T-helper 17 cell (primary cell): ENCODE data around the gene SLC27A2. TPM values are rescaled to one million over a fixed set of nuclear protein-coding genes. Genes with fewer than 3 reads are reported as not detected.
"Not testable (repeated sequence)": the region's sequence is repeated elsewhere in the genome, so short reads cannot be mapped to it uniquely, and the experiment has no call there.

Experiments used
- ATAC-seq: fragments of 150-1000 bp; cut with Tn5 transposase; 2 replicates; pipeline ENCODE4 v1.10.0; 2021; ENCODE audit warnings: mild to moderate bottlenecking, moderate library complexity
- DNase-seq, 3 donors: peaks; one replicate each; pipeline versions ENCODE4 v3.0.0 to v3.0.0-alpha.2; 2020 to 2021
- H3K9me3 ChIP-seq: one replicate; pipeline ENCODE4 v1.7.0; 2013; ENCODE audit warnings: low read length, mild to moderate bottlenecking; ENCODE audit not compliant: control insufficient read depth, poor library complexity, severe bottlenecking
- H3K27ac Mint-ChIP-seq: one replicate; pipeline ENCODE4 v1.8.0; 2022; ENCODE audit warnings: mild to moderate bottlenecking, moderate library complexity, mixed read lengths
- H3K27me3 Mint-ChIP-seq: one replicate; pipeline ENCODE4 v1.8.0; 2022; ENCODE audit warnings: mixed read lengths
- H3K36me3 Mint-ChIP-seq: one replicate; pipeline ENCODE4 v1.8.0; 2022; ENCODE audit warnings: low read depth, mixed read lengths
- H3K4me1 Mint-ChIP-seq: one replicate; pipeline ENCODE4 v1.8.0; 2022; ENCODE audit warnings: mild to moderate bottlenecking, mixed read lengths
- H3K4me3 Mint-ChIP-seq: one replicate; pipeline ENCODE4 v1.8.0; 2022; ENCODE audit warnings: mild to moderate bottlenecking, moderate library complexity, mixed read lengths
- total RNA-seq, 4 donors: library from RNA in 2 of 4; stranded (reverse) in 2 of 4; gene quantifications; one replicate each; pipeline ENCODE4 v1.2.3 and lab custom pipeline; 2022 to 2026

The SLC27A2 gene
- total RNA-seq, 2 donors from 2014 or later: 0.30 to 0.42 TPM

- Mint-ChIP-seq H3K27ac (no peak overlapping the region), H3K4me1 (peaks cover 2% of the 10 kb centered on the region), H3K4me3 (no peak overlapping the region), H3K36me3 (no peaks in the 10 kb centered on the region), H3K27me3 (peaks cover 11% of the 10 kb centered on the region)
- no peak for ATAC-seq
- H3K9me3 ChIP-seq: no peaks in the 10 kb centered on the region
- no peak for DNase-seq
Measured at GRCh38 chr15:50146632-50147031, 35.4 kb upstream of the SLC27A2 start.

DNA sequence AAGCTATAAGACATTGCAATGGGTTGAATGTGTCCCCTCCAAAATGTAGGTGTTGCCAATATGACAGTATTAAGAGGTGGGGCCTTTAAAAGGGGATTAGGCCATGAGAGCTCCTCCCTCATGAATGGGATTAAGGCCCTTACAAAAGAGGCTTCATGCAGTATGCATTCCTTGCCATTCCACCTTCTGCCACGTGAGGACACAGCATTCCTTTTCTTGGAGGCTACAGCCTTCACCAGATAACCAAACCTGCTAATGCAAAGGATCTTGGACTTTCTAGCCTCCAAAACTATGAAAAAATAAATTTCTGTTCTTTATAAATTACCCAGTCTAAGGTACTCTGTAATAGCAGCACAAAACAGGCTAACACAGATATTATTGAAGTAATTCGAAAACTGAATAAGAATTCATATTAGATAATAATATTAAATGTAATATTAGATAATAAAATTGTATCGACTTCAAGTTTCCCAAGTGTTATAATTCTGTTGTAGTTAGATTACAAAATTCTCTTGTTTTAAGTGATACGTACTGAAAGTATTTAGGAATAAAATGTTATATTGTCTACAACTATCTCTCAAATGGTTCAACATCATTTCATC, 33.5 kb upstream of the SLC27A2 start:
- H3K36me3 Mint-ChIP-seq: no peaks in the 10 kb centered on the region
- no peaks in the 10 kb centered on the region for H3K9me3 ChIP-seq
- ATAC-seq (no peak), DNase-seq (no peak)
- H3K4me3 Mint-ChIP-seq: no peak overlapping the region
- peaks cover 2% of the 10 kb centered on the region for H3K4me1 Mint-ChIP-seq
- H3K27me3 Mint-ChIP-seq: peaks cover 11% of the 10 kb centered on the region
- no peak overlapping the region for H3K27ac Mint-ChIP-seq

DNA sequence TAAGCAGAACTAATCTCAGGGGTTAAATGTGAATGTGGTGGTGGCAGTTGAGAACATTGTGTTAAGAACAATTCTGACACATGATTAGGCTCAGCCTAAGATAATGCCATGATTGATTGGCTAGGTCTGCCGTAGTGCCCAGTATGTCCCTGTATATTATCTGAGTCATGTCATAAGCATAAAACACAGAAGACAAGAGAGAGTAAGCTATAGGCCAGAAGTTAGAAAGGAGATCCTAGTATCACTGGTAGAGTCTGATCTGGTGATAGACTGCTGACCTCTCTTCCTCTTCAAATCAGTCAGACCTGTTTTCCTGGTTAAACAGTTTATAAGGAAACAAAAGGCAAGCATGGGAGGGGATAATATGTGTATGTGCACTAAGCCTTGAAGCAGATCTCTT, 32.9 kb upstream of the SLC27A2 start:
- peaks cover 11% of the 10 kb centered on the region for H3K27me3 Mint-ChIP-seq
- H3K27ac Mint-ChIP-seq: no peak overlapping the region
- no peaks in the 10 kb centered on the region for H3K9me3 ChIP-seq
- no peak overlapping the region for H3K4me3 Mint-ChIP-seq
- no peak for ATAC-seq
- DNase-seq: no peak
- no peaks in the 10 kb centered on the region for H3K4me1 Mint-ChIP-seq
- no peaks in the 10 kb centered on the region for H3K36me3 Mint-ChIP-seq

- Mint-ChIP-seq H3K36me3 (no peaks in the 10 kb centered on the region), H3K27me3 (peaks cover 11% of the 10 kb centered on the region), H3K4me1 (no peaks in the 10 kb centered on the region), H3K4me3 (no peak overlapping the region), H3K27ac (no peak overlapping the region)
- no peaks in the 10 kb centered on the region for H3K9me3 ChIP-seq
- DNase-seq (no peak), ATAC-seq (no peak)
Measured at GRCh38 chr15:50150349-50150748, 31.6 kb upstream of the SLC27A2 start.

DNA sequence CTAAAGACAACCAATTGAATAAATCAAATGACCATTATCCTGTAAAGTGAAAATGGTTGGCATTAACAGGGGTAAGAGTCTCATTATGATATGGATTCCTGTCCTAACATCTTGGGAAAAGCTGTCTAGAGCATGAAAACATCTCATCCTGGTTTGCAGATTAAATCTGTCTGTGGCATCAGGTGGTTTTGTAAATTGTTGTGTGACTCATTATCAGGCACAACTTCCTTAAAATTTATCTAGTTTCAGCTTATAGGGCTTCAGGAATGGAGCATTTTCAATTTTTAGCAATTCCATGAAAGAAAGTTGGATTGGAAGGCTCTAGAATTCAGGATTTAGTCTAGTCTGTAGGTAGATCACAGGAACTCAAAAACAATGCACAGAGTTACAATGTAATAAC, 31.1 kb upstream of the SLC27A2 start:
- H3K27ac Mint-ChIP-seq: no peak overlapping the region
- H3K9me3 ChIP-seq: no peaks in the 10 kb centered on the region
- no peak overlapping the region for H3K4me3 Mint-ChIP-seq
- H3K36me3 Mint-ChIP-seq: no peaks in the 10 kb centered on the region
- H3K27me3 Mint-ChIP-seq: peaks cover 11% of the 10 kb centered on the region
- H3K4me1 Mint-ChIP-seq: no peaks in the 10 kb centered on the region
- no peak for DNase-seq
- ATAC-seq: no peak

DNA sequence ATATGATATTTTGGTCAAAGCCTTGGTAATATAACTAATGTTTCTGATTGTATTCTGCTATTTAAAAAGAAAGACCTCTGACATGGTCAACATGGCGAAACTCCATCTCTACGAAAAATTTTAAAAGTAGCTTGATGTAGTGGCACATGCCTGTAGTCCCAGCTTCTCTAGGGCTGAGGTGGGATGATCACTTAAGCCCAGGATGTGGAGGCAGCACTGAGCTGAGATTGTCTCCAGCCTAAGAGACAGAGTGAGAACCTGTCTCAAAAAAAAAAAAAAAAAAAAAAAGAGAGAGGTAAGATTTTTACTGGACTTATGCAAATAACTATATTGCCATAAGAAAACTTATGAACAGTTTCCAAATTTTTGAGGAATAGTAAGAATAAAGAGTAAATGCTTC, 30.5 kb upstream of the SLC27A2 start:
- H3K27me3 Mint-ChIP-seq: peaks cover 10% of the 10 kb centered on the region

DNA sequence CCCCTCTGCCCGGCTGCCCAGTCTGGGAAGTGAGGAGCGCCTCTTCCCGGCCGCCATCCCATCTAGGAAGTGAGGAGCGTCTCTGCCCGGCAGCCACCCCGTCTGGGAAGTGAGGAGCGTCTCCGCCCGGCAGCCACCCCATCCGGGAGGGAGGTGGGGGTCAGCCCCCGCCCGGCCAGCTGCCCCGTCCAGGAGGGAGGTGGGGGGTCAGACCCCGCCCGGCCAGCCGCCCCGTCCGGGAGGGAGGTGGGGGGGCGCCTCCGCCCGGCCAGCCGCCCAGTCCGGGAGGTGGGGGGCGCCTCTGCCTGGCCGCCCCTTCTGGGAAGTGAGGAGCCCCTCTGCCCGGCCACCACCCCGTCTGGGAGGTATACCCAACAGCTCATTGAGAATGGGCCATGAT, 23.8 kb upstream of the SLC27A2 start:
- H3K27ac Mint-ChIP-seq, H3K4me1 Mint-ChIP-seq, H3K36me3 Mint-ChIP-seq, H3K27me3 Mint-ChIP-seq, ATAC-seq, DNase-seq, H3K9me3 ChIP-seq, H3K4me3 Mint-ChIP-seq: not testable (repeated sequence)

More for the DNA sequence above, 30.5 kb upstream of the SLC27A2 start:
- H3K4me1 Mint-ChIP-seq: no peaks in the 10 kb centered on the region
- no peak overlapping the region for H3K4me3 Mint-ChIP-seq
- no peak overlapping the region for H3K27ac Mint-ChIP-seq
- no peaks in the 10 kb centered on the region for H3K36me3 Mint-ChIP-seq
- no peaks in the 10 kb centered on the region for H3K9me3 ChIP-seq
- ATAC-seq (no peak), DNase-seq (no peak)

DNA sequence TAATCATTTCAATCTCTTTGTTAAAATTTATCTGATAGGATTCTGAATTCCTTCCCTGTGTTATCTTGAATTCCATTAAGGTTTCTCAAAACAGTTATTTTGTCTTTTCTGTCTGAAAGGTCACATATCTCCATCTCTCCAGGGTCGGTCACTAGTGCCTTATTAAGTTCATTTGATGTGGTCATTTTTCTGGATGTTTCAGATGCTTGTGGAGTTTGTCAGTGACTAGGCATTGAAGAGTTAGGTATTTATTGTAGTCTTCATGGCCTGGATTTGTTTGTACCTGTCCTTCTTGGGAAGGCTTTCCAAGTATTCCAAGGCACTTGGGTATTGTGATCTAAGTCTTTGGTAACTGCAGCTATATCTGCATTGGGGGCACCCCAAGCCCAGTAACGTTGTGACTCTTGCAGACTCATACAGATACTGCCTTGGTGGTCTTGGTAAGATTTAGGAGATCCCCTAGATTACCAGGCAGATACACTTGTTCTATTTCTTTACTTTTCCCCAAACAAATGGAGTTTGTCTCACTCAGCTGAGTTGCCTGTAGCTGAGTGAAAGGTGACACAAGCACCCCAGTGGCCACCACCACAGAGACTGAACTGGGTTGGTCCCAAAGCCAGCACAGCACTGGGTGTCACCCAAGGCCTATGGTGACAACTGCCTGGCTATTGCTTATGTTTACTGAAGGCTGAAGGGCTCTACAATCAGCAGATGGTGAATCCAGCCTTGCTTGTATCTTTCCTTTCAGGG, 18.9 kb upstream of the SLC27A2 start:
- Mint-ChIP-seq H3K27me3 (peaks cover 52% of the 10 kb centered on the region), H3K27ac (no peak overlapping the region), H3K4me3 (no peak overlapping the region), H3K36me3 (peaks cover 2% of the 10 kb centered on the region), H3K4me1 (no peaks in the 10 kb centered on the region)
- ATAC-seq (no peak), DNase-seq (no peak)
- no peaks in the 10 kb centered on the region for H3K9me3 ChIP-seq

DNA sequence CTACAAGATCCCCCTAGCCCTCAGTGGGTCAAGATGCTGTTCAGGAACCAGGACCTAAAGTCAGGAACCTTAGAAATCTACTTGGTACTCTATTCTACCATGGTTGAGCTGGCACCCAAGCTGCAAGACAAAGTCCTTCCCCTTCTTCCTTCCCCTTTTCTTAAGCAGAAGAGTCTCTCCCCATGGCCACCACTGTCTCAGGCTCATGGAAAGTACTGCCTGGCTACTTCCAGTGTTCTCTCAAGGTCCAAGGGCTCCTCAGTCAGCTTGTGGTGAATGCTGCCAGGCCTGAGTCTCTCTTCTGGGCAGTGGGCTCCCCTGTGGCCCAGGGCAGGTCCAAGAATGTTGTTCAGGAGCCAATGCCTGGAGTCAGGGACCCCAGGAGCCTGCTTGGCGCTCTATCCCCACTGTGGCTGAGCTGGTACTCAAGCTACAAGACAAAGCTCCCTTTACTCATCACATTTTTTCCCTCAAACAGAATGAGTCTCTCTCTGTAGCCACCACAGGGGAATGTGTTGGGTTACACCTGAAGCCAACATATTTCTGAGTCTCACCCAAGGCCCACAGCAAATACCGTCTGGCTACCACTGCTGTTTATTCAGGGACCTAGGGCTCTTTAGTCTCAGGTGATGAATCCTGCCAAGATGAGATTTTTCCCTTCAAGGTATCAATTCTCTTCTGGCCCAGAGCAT, 18.1 kb upstream of the SLC27A2 start:
- H3K27me3 Mint-ChIP-seq: peaks cover 56% of the 10 kb centered on the region
- ATAC-seq: no peak

DNA sequence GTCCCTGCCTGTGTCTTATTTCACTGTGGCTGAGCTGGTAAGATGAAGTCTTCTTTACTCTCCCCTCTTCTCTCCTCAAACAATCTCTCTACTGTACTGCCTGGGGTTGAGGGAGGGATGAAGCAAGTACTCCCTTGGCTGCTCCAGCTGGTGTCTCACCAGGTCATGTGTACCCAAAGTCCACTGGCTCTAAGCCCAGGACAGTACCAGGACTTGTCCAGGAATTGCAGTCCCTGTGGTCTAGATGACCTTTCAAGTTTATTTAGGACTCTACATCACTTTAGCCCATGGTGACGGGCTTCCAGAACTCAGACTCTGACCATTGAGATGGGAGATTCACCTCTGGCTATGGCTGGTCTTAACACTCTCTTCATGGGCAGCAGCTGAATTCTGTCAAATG, 17.5 kb upstream of the SLC27A2 start:
- Mint-ChIP-seq H3K4me1 (no peaks in the 10 kb centered on the region), H3K4me3 (no peak overlapping the region), H3K27me3 (peaks cover 56% of the 10 kb centered on the region)

More for the DNA sequence above, 18.1 kb upstream of the SLC27A2 start:
- DNase-seq: no peak
- Mint-ChIP-seq H3K4me3 (no peak overlapping the region), H3K4me1 (no peaks in the 10 kb centered on the region), H3K36me3 (peaks cover 2% of the 10 kb centered on the region), H3K27ac (no peak overlapping the region)
- no peaks in the 10 kb centered on the region for H3K9me3 ChIP-seq

DNA sequence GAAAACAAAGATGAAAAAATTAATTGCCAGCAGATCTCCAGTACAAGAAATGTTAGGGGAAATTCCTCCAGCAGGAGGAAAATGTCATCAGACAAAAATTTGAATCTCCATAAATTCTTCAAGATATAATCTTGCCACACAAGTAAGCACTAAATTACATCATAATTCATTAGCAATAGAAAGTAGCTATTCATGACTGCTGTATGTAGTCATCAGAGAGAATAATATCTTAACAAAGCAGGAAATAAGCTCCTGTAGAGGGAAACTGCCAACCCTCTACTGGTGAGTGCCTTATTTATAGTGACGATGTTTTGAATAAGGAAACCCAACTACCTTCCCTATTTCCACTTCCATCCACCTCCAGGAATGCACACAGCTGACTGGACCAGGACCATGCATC, 15.8 kb upstream of the SLC27A2 start:
- DNase-seq (no peak), ATAC-seq (no peak)
- Mint-ChIP-seq H3K4me1 (no peaks in the 10 kb centered on the region), H3K27ac (no peak overlapping the region), H3K36me3 (peaks cover 2% of the 10 kb centered on the region), H3K27me3 (peaks cover 56% of the 10 kb centered on the region), H3K4me3 (no peak overlapping the region)
- no peaks in the 10 kb centered on the region for H3K9me3 ChIP-seq

More for the DNA sequence above, 17.5 kb upstream of the SLC27A2 start:
- ATAC-seq (no peak), DNase-seq (no peak)
- H3K9me3 ChIP-seq: no peaks in the 10 kb centered on the region
- Mint-ChIP-seq H3K27ac (no peak overlapping the region), H3K36me3 (peaks cover 2% of the 10 kb centered on the region)

DNA sequence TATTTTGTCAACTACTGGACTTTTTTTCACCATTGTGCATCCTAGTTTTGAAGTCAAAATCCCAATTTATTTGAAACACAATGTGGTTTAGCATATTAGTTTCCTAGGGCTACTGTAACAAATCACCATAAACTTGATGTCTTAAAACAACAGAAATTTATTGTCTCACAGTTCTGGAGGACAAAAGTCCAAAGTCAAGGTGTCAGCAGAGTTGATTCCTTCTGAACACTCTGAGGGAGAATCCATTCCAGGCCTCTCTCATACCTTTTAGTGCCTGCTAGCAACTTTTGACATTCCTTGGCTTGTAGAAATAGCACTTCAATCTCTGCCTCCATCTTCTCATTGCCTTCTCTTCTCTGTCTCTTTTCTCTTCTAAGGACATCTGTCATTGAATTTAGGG, 14.9 kb upstream of the SLC27A2 start:
- Mint-ChIP-seq H3K27ac (no peak overlapping the region), H3K4me3 (no peak overlapping the region), H3K27me3 (peaks cover 56% of the 10 kb centered on the region), H3K36me3 (peaks cover 2% of the 10 kb centered on the region), H3K4me1 (no peaks in the 10 kb centered on the region)
- ATAC-seq: no peak
- DNase-seq: no peak
- no peaks in the 10 kb centered on the region for H3K9me3 ChIP-seq

DNA sequence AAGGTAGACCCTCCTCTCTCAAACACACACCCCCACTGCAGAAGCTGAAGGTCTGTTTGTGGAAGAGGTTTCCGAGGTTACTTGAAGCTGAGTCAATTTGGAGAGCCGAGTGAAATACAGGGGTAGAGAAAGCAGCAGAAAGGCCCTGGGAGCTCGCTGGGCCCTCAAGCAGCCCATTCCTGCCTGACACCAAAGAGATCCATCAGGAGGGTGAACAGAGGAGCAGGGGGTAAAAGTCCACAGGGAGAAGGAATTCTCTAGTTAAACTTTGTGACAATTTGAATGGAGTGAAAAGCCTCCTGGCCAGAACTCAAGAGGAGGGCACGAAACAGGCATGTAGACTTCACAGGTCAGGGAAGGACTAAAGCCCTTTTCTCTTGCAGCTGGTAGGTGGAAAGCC, 13.6 kb upstream of the SLC27A2 start:
- DNase-seq: no peak
- no peak for ATAC-seq
- no peaks in the 10 kb centered on the region for H3K9me3 ChIP-seq
- peaks cover 49% of the 10 kb centered on the region for H3K27me3 Mint-ChIP-seq
- peaks cover 2% of the 10 kb centered on the region for H3K36me3 Mint-ChIP-seq
- no peak overlapping the region for H3K4me3 Mint-ChIP-seq
- no peak overlapping the region for H3K27ac Mint-ChIP-seq
- no peaks in the 10 kb centered on the region for H3K4me1 Mint-ChIP-seq
